GM19193 (cell line): ENCODE results near the gene RDH11.

Experiments used
- POLR2A ChIP-seq: IDR thresholded peaks from 4 replicates; pipeline ENCODE4 v1.6.1; 2011; ENCODE audit not compliant: insufficient read depth, insufficient read length; ENCODE audit errors: extremely low read depth

The RDH11 gene

GRCh38 chr14:67636361-67636919, 59.1 kb downstream of the RDH11 start:
- TF ChIP-seq POLR2A = no peak

- TF ChIP-seq POLR2A = no peak
Observed at GRCh38 chr14:67633451-67634147, 62.0 kb downstream of the RDH11 start.

- no peak for TF ChIP-seq POLR2A
Observed at GRCh38 chr14:67630938-67631337, 64.6 kb downstream of the RDH11 start.

- no peak for TF ChIP-seq POLR2A
Observed at GRCh38 chr14:67630186-67630585, 65.4 kb downstream of the RDH11 start.

- TF ChIP-seq POLR2A = no peak
Observed at GRCh38 chr14:67627519-67627918, 68.0 kb downstream of the RDH11 start.
